Dendritic cell treated with granulocyte-macrophage colony-stimulating factor and Interleukin-4, amounts not matched to agents 40 ng/mL and 50 ng/mL, for 4 days (primary cell): ENCODE results near the gene TSPOAP1.

Source experiments
- H3K27ac Mint-ChIP-seq: one replicate; pipeline ENCODE4 v1.8.0; 2022; ENCODE audit warnings: mild to moderate bottlenecking, mixed read lengths
- H3K27me3 Mint-ChIP-seq: one replicate; pipeline ENCODE4 v1.8.0; 2022; ENCODE audit warnings: mild to moderate bottlenecking, mixed read lengths
- H3K36me3 Mint-ChIP-seq: one replicate; pipeline ENCODE4 v1.8.0; 2022; ENCODE audit warnings: low read depth, mixed read lengths
- H3K4me1 Mint-ChIP-seq: one replicate; pipeline ENCODE4 v1.8.0; 2022; ENCODE audit warnings: low read depth, mixed read lengths
- H3K4me3 Mint-ChIP-seq: one replicate; pipeline ENCODE4 v1.8.0; 2022; ENCODE audit warnings: mild to moderate bottlenecking, moderate library complexity, mixed read lengths
- H3K9me3 Mint-ChIP-seq: one replicate; pipeline ENCODE4 v1.8.0; 2022; ENCODE audit warnings: mixed read lengths
- intact Hi-C: fragments of 100-400 bp; cut with micrococcal nuclease; formaldehyde crosslinking; loops from one replicate; pipeline ENCODE4 v1.15.0; 2022

Gene TSPOAP1

GRCh38 chr17:58318065-58318481, 10.5 kb downstream of the TSPOAP1 start:
- Mint-ChIP-seq H3K27ac (no peak overlapping the region), H3K4me3 (no peak overlapping the region), H3K27me3 (peaks cover 64% of the 10 kb centered on the region), H3K36me3 (no peaks in the 10 kb centered on the region), H3K9me3 (no peaks in the 10 kb centered on the region), H3K4me1 (peaks cover 22% of the 10 kb centered on the region)
- intact Hi-C loops, result no loop called here

GRCh38 chr17:58317421-58318064, 11.1 kb downstream of the TSPOAP1 start:
- no peaks in the 10 kb centered on the region for H3K9me3 Mint-ChIP-seq
- peaks cover 19% of the 10 kb centered on the region for H3K4me1 Mint-ChIP-seq
- H3K27me3 Mint-ChIP-seq, result peaks cover 61% of the 10 kb centered on the region
- no peak overlapping the region for H3K27ac Mint-ChIP-seq
- no peaks in the 10 kb centered on the region for H3K36me3 Mint-ChIP-seq
- intact Hi-C loops, result loop anchor here (1.0 to 2.0 kb wide), 2 partner anchors 99 to 130 kb away; partner anchors contain the start of gene RNF43
- no peak overlapping the region for H3K4me3 Mint-ChIP-seq

- Mint-ChIP-seq H3K27me3 (peaks cover 52% of the 10 kb centered on the region), H3K4me1 (peaks cover 8% of the 10 kb centered on the region), H3K27ac (no peak overlapping the region), H3K4me3 (no peak overlapping the region), H3K36me3 (no peaks in the 10 kb centered on the region), H3K9me3 (no peaks in the 10 kb centered on the region)
- intact Hi-C loops, result loop anchor here (2.0 kb wide), 1 partner anchor 100 kb away; the partner anchor contains the start of gene RNF43
Measured at GRCh38 chr17:58316260-58316960, 12.2 kb downstream of the TSPOAP1 start.

- peaks cover 8% of the 10 kb centered on the region for H3K4me1 Mint-ChIP-seq
- no peaks in the 10 kb centered on the region for H3K9me3 Mint-ChIP-seq
- no peaks in the 10 kb centered on the region for H3K36me3 Mint-ChIP-seq
- no peak overlapping the region for H3K27ac Mint-ChIP-seq
- no peak overlapping the region for H3K4me3 Mint-ChIP-seq
- peaks cover 48% of the 10 kb centered on the region for H3K27me3 Mint-ChIP-seq
- intact Hi-C loops, result loop anchor here (2.0 kb wide), 1 partner anchor 101 kb away; the partner anchor contains the start of gene RNF43
Measured at GRCh38 chr17:58315750-58316149, 12.8 kb downstream of the TSPOAP1 start.

- H3K27me3 Mint-ChIP-seq, result peaks cover 44% of the 10 kb centered on the region
- intact Hi-C loops, result no loop called here
- H3K4me3 Mint-ChIP-seq, result no peak overlapping the region
- no peak overlapping the region for H3K27ac Mint-ChIP-seq
- H3K4me1 Mint-ChIP-seq, result peaks cover 13% of the 10 kb centered on the region
- no peaks in the 10 kb centered on the region for H3K9me3 Mint-ChIP-seq
- no peaks in the 10 kb centered on the region for H3K36me3 Mint-ChIP-seq
Measured at GRCh38 chr17:58315281-58315711, 13.3 kb downstream of the TSPOAP1 start.

DNA sequence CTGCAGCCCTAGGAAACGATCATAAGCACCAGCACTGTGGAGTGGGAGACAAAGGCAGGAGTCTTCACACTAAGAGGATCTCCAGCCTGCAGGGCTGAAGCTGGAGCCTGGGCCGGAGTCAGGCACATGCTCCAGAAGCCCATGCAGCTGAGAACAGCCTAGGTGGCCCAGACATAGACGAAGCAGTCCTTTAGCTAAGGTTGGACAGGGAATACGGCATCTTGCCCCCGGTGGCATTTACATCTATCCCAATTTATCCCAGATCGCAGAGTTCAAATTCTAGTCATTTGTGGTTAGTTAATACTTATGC, 13.9 kb downstream of the TSPOAP1 start:
- H3K4me3 Mint-ChIP-seq, result no peak overlapping the region

GRCh38 chr17:58313815-58314705, 14.5 kb downstream of the TSPOAP1 start:
- Mint-ChIP-seq H3K4me3 (no peak overlapping the region), H3K27ac (no peak overlapping the region), H3K36me3 (no peaks in the 10 kb centered on the region), H3K4me1 (peaks cover 25% of the 10 kb centered on the region), H3K27me3 (peaks cover 38% of the 10 kb centered on the region), H3K9me3 (no peaks in the 10 kb centered on the region)
- intact Hi-C loops, result no loop called here

More for the DNA sequence above, 13.9 kb downstream of the TSPOAP1 start:
- Mint-ChIP-seq H3K27ac (no peak overlapping the region), H3K4me1 (peaks cover 19% of the 10 kb centered on the region), H3K36me3 (no peaks in the 10 kb centered on the region), H3K27me3 (peaks cover 39% of the 10 kb centered on the region), H3K9me3 (no peaks in the 10 kb centered on the region)
- intact Hi-C loops, result no loop called here

- H3K4me3 Mint-ChIP-seq, result no peak overlapping the region
- H3K36me3 Mint-ChIP-seq, result no peaks in the 10 kb centered on the region
- intact Hi-C loops, result no loop called here
- no peaks in the 10 kb centered on the region for H3K9me3 Mint-ChIP-seq
- H3K4me1 Mint-ChIP-seq, result peaks cover 37% of the 10 kb centered on the region
- H3K27me3 Mint-ChIP-seq, result peaks cover 44% of the 10 kb centered on the region
- no peak overlapping the region for H3K27ac Mint-ChIP-seq
Measured at GRCh38 chr17:58312829-58313228, 15.8 kb downstream of the TSPOAP1 start.

DNA sequence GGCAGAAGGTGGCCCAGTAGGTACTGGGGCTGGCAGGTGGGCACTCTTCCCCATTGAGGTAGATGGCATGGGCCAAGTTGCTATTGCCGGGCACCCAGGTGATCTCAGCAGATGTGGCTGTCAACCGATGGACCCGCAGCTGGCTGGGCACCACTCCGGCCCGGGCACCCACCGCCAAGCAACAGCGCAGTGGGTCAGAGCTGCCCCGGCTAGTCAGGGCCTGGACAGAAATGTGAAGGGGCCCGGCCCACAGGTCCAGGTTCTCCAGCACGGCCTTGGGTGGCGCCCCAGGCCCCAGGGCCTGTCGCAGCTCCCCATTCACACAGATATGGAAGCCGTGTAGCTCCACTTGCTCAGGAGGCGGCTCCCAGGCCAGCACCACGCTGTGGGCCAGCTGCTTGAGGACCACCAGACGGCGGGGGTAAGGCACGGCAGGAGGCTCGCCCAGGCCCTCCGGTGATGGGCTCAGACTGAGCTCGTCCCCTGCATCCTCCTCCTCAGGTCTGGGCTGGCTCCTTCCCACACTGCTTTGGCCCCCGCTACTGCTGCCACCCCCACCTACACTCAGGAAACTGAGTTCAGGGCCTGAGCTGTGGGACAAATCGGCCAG, 16.5 kb downstream of the TSPOAP1 start:
- H3K27ac Mint-ChIP-seq, result no peak overlapping the region
- intact Hi-C loops, result no loop called here
- H3K4me3 Mint-ChIP-seq, result no peak overlapping the region
- peaks cover 40% of the 10 kb centered on the region for H3K4me1 Mint-ChIP-seq
- H3K9me3 Mint-ChIP-seq, result no peaks in the 10 kb centered on the region
- peaks cover 49% of the 10 kb centered on the region for H3K27me3 Mint-ChIP-seq
- H3K36me3 Mint-ChIP-seq, result no peaks in the 10 kb centered on the region

GRCh38 chr17:58311429-58311894, 17.1 kb downstream of the TSPOAP1 start:
- Mint-ChIP-seq H3K36me3 (no peaks in the 10 kb centered on the region), H3K27ac (no peak overlapping the region), H3K27me3 (peaks cover 50% of the 10 kb centered on the region), H3K4me3 (no peak overlapping the region), H3K4me1 (peaks cover 41% of the 10 kb centered on the region), H3K9me3 (no peaks in the 10 kb centered on the region)
- intact Hi-C loops, result no loop called here

- peaks cover 50% of the 10 kb centered on the region for H3K27me3 Mint-ChIP-seq
- H3K36me3 Mint-ChIP-seq, result no peaks in the 10 kb centered on the region
- H3K4me3 Mint-ChIP-seq, result no peak overlapping the region
- no peaks in the 10 kb centered on the region for H3K9me3 Mint-ChIP-seq
- intact Hi-C loops, result no loop called here
- no peak overlapping the region for H3K27ac Mint-ChIP-seq
- H3K4me1 Mint-ChIP-seq, result peaks cover 47% of the 10 kb centered on the region
Measured at GRCh38 chr17:58310511-58311428, 17.8 kb downstream of the TSPOAP1 start.

- H3K27ac Mint-ChIP-seq, result no peak overlapping the region
- no peaks in the 10 kb centered on the region for H3K9me3 Mint-ChIP-seq
- H3K4me1 Mint-ChIP-seq, result peaks cover 47% of the 10 kb centered on the region
- intact Hi-C loops, result no loop called here
- no peak overlapping the region for H3K4me3 Mint-ChIP-seq
- no peaks in the 10 kb centered on the region for H3K36me3 Mint-ChIP-seq
- peaks cover 45% of the 10 kb centered on the region for H3K27me3 Mint-ChIP-seq
Measured at GRCh38 chr17:58309918-58310259, 18.7 kb downstream of the TSPOAP1 start.
